HepG2 (cell line): ENCODE results near the gene MATN1. TPM values are rescaled to one million over a fixed set of nuclear protein-coding genes. Genes with fewer than 3 reads are reported as not detected.

Source experiments
- ATAC-seq: fragments of 200-7000 bp; cut with Tn5 transposase; 3 replicates; pipeline ENCODE4 v1.9.1; 2020; ENCODE audit warnings: mild to moderate bottlenecking, moderate library complexity
- BruUV-seq: library from RNA; stranded (reverse); fragments of 400-500 nt; replicated peaks from 2 replicates; lab custom pipeline; 2021; lab: Mats Ljungman, UMichigan
- CTCF ChIA-PET: fragments of 300-600 bp; formaldehyde crosslinking; extraction: SDS; loops from one replicate; lab custom pipeline; 2021; ENCODE audit warnings: low total read pairs, inconsistent platforms, low intra/inter-chr PET ratio; lab: Yijun Ruan, JAX
- POLR2A ChIA-PET: fragments of 350-600 bp; sonication (Branson Sonifier 250); formaldehyde crosslinking; loops from one replicate; lab custom pipeline; 2020; ENCODE audit warnings: antibody characterized with exemption, inconsistent platforms; lab: Yijun Ruan, JAX
- DNase-seq: peaks from one replicate; pipeline ENCODE4 v3.0.0-alpha.2; 2015; ENCODE audit warnings: low spot score
- FAIRE-seq: peaks from 3 replicates; lab custom pipeline; 2011; peaks lifted over from hg19 to GRCh38; lab: Jason Lieb, UNC
- H2AFZ ChIP-seq: one replicate; pipeline ENCODE4 v1.6.1; 2011; ENCODE audit warnings: low read length, inconsistent platforms
- H3K27ac ChIP-seq: fragments of 300-600 bp; 3 replicates; pipeline ENCODE4 v1.8.0; 2011; ENCODE audit warnings: mixed run types, mild to moderate bottlenecking, mixed read lengths, low read length, inconsistent platforms; ENCODE audit not compliant: insufficient read depth; ENCODE audit errors: extremely low read length
- H3K27me3 ChIP-seq, 2 experiments: fragments of 200-600 bp in 1 of 2; 2 replicates in 1 of 2; 3 replicates in 1 of 2; pipeline versions ENCODE4 v1.6.0 to v1.8.0; 2011; ENCODE audit warnings: low read length in 2 of 2, mild to moderate bottlenecking in 2 of 2, moderate library complexity in 2 of 2, inconsistent platforms in 1 of 2; ENCODE audit not compliant: insufficient read depth in 2 of 2, control insufficient read depth in 1 of 2
- H3K36me3 ChIP-seq, 2 experiments: fragments of 200-600 bp in 1 of 2; replicated peaks in 1 of 2; 2 replicates in 1 of 2; 3 replicates in 1 of 2; pipeline versions ENCODE4 v1.5.1 to v1.8.0; 2011; ENCODE audit warnings: low read length in 2 of 2, inconsistent platforms in 1 of 2; ENCODE audit not compliant: insufficient read depth in 2 of 2, control insufficient read depth in 1 of 2
- H3K4me1 ChIP-seq: 2 replicates; pipeline ENCODE4 v1.5.1; 2012; ENCODE audit warnings: low read length, inconsistent platforms; ENCODE audit not compliant: insufficient read depth
- H3K4me2 ChIP-seq: 2 replicates; pipeline ENCODE4 v1.6.0; 2011; ENCODE audit warnings: low read depth, low read length, inconsistent platforms
- H3K4me3 ChIP-seq, 3 experiments: fragments of 200-600 bp in 1 of 3; sonication (generic), shearing (Covaris generic) in 1 of 3; replicated peaks in 1 of 3; 2 replicates each; pipeline ENCODE4 v1.5.1; 2011 to 2016; ENCODE audit warnings: low read length in 3 of 3, inconsistent platforms in 2 of 3, low read depth in 2 of 3, mild to moderate bottlenecking in 2 of 3, control low read depth in 1 of 3, mixed read lengths in 1 of 3; ENCODE audit not compliant: insufficient read depth in 1 of 3
- H3K79me2 ChIP-seq: one replicate; pipeline ENCODE4 v1.6.1; 2011; ENCODE audit warnings: low read length, inconsistent platforms; ENCODE audit not compliant: insufficient read depth
- H3K9ac ChIP-seq: 2 replicates; pipeline ENCODE4 v1.6.0; 2011; ENCODE audit warnings: mild to moderate bottlenecking, low read depth, low read length, inconsistent platforms; ENCODE audit not compliant: insufficient read depth
- H3K9me3 ChIP-seq: 2 replicates; pipeline ENCODE4 v1.5.1; 2012; ENCODE audit warnings: mild to moderate bottlenecking, low read length
- H4K20me1 ChIP-seq: 2 replicates; pipeline ENCODE4 v1.6.0; 2011; ENCODE audit warnings: inconsistent platforms, mild to moderate bottlenecking, low read length, moderate library complexity; ENCODE audit not compliant: insufficient read depth
- DMAP1 ChIP-seq: IDR thresholded peaks from 2 replicates; pipeline ENCODE4 v1.6.1; 2016
- HNRNPL ChIP-seq: fragments of 200-400 bp; formaldehyde crosslinking; IDR thresholded peaks from 2 replicates; pipeline ENCODE4 v1.6.1; 2017; ENCODE audit warnings: mild to moderate bottlenecking, low read depth, low read length
- MED13 ChIP-seq: sonication (generic); formaldehyde crosslinking; IDR thresholded peaks from 2 replicates; pipeline ENCODE4 v1.5.0; 2020; ENCODE audit warnings: missing genetic modification reagents
- MEIS2 ChIP-seq: sonication (generic); formaldehyde crosslinking; IDR thresholded peaks from 2 replicates; pipeline ENCODE4 v1.9.0; 2021; ENCODE audit warnings: mild to moderate bottlenecking, missing genetic modification reagents
- NCOA5 ChIP-seq: sonication (generic); formaldehyde crosslinking; IDR thresholded peaks from 2 replicates; pipeline ENCODE4 v1.4.0; 2020; ENCODE audit warnings: missing genetic modification reagents
- NFE2L1 ChIP-seq: sonication (generic); formaldehyde crosslinking; IDR thresholded peaks from 2 replicates; pipeline ENCODE4 v1.4.0; 2020; ENCODE audit warnings: missing genetic modification reagents, mild to moderate bottlenecking, borderline replicate concordance
- PAF1 ChIP-seq: IDR thresholded peaks from 2 replicates; pipeline ENCODE4 v1.6.1; 2016; ENCODE audit warnings: missing genetic modification reagents, missing compliant biosample characterization
- PHF8 ChIP-seq: sonication (generic); formaldehyde crosslinking; IDR thresholded peaks from 2 replicates; pipeline ENCODE4 v1.5.0; 2020; ENCODE audit warnings: missing genetic modification reagents
- SMAD1 ChIP-seq: sonication (generic); formaldehyde crosslinking; IDR thresholded peaks from 2 replicates; pipeline ENCODE4 v1.4.0; 2020; ENCODE audit warnings: missing genetic modification reagents, low read depth, mild to moderate bottlenecking, borderline replicate concordance
- ZBTB7A ChIP-seq: sonication (generic); formaldehyde crosslinking; IDR thresholded peaks from 2 replicates; pipeline ENCODE4 v1.8.0; 2022; ENCODE audit warnings: mild to moderate bottlenecking, missing genetic modification reagents
- ZNF446 ChIP-seq: sonication (generic); formaldehyde crosslinking; IDR thresholded peaks from 2 replicates; pipeline ENCODE4 v1.5.0; 2020; ENCODE audit warnings: mild to moderate bottlenecking, missing genetic modification reagents
- ZNF605 ChIP-seq: sonication (generic); formaldehyde crosslinking; IDR thresholded peaks from 2 replicates; pipeline ENCODE4 v1.8.0; 2022; ENCODE audit warnings: mild to moderate bottlenecking, missing genetic modification reagents
- ZNF646 ChIP-seq: sonication (generic); formaldehyde crosslinking; IDR thresholded peaks from 2 replicates; pipeline ENCODE4 v1.9.0; 2021; ENCODE audit warnings: mild to moderate bottlenecking, missing genetic modification reagents
- ZNF703 ChIP-seq: sonication (generic); formaldehyde crosslinking; IDR thresholded peaks from 2 replicates; pipeline ENCODE4 v1.5.1; 2020; ENCODE audit warnings: missing genetic modification reagents, mild to moderate bottlenecking, moderate library complexity, borderline replicate concordance
- ZNF709 ChIP-seq: sonication (generic); formaldehyde crosslinking; IDR thresholded peaks from 2 replicates; pipeline ENCODE4 v1.5.0; 2020; ENCODE audit warnings: mild to moderate bottlenecking, missing genetic modification reagents
- ZNF800 ChIP-seq: sonication (generic); formaldehyde crosslinking; IDR thresholded peaks from 2 replicates; pipeline ENCODE4 v1.4.0; 2020; ENCODE audit warnings: missing genetic modification reagents
- WGBS: methylation state at CpG from one replicate; pipeline ENCODE4 v1.1.6; 2017; ENCODE audit warnings: low lambda C conversion rate; 5-methylcytosine and 5-hydroxymethylcytosine counted together
- in situ Hi-C: cut with HindIII; loops from 2 replicates; pipeline ENCODE4 v1.10.0; 2017; ENCODE audit warnings: low pct_unique_long_range_greater_than_20kb; ENCODE audit not compliant: extremely low pct_ligation_motif_present
- intact Hi-C: fragments of 100-400 bp; cut with micrococcal nuclease; formaldehyde crosslinking; loops from one replicate; pipeline ENCODE4 v1.10.0; 2022; ENCODE audit not compliant: unreplicated experiment
- polyA plus RNA-seq, 8 experiments: library from polyadenylated mRNA; depleted of rRNA in 3 of 8; stranded (reverse) in 7 of 8; unstranded in 1 of 8; fragments of >200 nt; fragmentation: Illumina TruSeq in 4 of 8; extraction: Trizol in 4 of 8; gene quantifications; 2 replicates each; pipeline versions ENCODE4 v1.2.1 to v1.2.3, GENCODE V29; 2011 to 2016; ENCODE audit warnings: low read depth in 4 of 8, missing spikeins in 1 of 8, mixed read lengths in 1 of 8; ENCODE audit not compliant: insufficient read depth in 1 of 8
- total RNA-seq, 5 experiments: library from RNA; depleted of rRNA; stranded (reverse); fragments of >200 nt; fragmentation: Illumina TruSeq; extraction: Trizol; gene quantifications; 2 replicates each; pipeline ENCODE4 v1.2.3, GENCODE V29; 2016; ENCODE audit warnings: low read depth in 1 of 5
- TF ChIP-seq, protein P1 (sequence below): IDR thresholded peaks from 2 replicates; pipeline ENCODE4 v1.6.1; 2018; ENCODE audit warnings: missing genetic modification reagents

MATN1 gene
- total and polyA plus RNA-seq, 2 of the 13 experiments (the other 11 are each of a cell fraction or from before 2014, with no cell fraction given) = 0.04 to 0.05 TPM

- intact Hi-C loops (no loop called here), in situ Hi-C loops (loop anchor here (10.0 kb wide), 1 partner anchor 1468 kb away; no protein-coding TSS in a partner anchor)
- 0 out of 5 replicates have a peak, but pooled peaks cover 0 to 4% of the 10 kb centered on the region in 2 experiments for H3K27me3 ChIP-seq
- WGBS = 5% methylated on average over 6 of the region's 6 CpGs
- no TSS peak for BruUV-seq
- H3K9ac ChIP-seq = no peak overlapping the region
- H3K79me2 ChIP-seq = no peaks in the 10 kb centered on the region
- DNase-seq (no peak), ATAC-seq (no peak), FAIRE-seq (no peak)
- CTCF ChIA-PET = no interaction called here
- H3K27ac ChIP-seq = no peak overlapping the region
- POLR2A ChIA-PET = no interaction called here
- H3K9me3 ChIP-seq = peaks cover 11% of the 10 kb centered on the region
- no peak overlapping the region for H3K4me3 ChIP-seq
- no peaks in the 10 kb centered on the region for H4K20me1 ChIP-seq
- H3K4me2 ChIP-seq = no peak overlapping the region
- H3K36me3 ChIP-seq = no peaks in the 10 kb centered on the region
- no peak overlapping the region for H2AFZ ChIP-seq
- no peaks in the 10 kb centered on the region for H3K4me1 ChIP-seq
- TF ChIP-seq ZNF800 (CRISPR knock-in tag) (no peak), ZNF605 (CRISPR knock-in tag) (no peak), ZNF703 (CRISPR knock-in tag) (no peak), PAF1 (CRISPR knock-in tag) (no peak), ZBTB7A (CRISPR knock-in tag) (no peak), MEIS2 (CRISPR knock-in tag) (no peak), NFE2L1 (CRISPR knock-in tag) (no peak), ZNF709 (CRISPR knock-in tag) (no peak), DMAP1 (CRISPR knock-in tag) (no peak), ZNF446 (CRISPR knock-in tag) (no peak), PHF8 (no peak), NCOA5 (CRISPR knock-in tag) (no peak), SMAD1 (CRISPR knock-in tag) (no peak), ZNF646 (CRISPR knock-in tag) (no peak), HNRNPL (no peak), MED13 (CRISPR knock-in tag) (no peak)
- TF ChIP-seq, protein P1, sequence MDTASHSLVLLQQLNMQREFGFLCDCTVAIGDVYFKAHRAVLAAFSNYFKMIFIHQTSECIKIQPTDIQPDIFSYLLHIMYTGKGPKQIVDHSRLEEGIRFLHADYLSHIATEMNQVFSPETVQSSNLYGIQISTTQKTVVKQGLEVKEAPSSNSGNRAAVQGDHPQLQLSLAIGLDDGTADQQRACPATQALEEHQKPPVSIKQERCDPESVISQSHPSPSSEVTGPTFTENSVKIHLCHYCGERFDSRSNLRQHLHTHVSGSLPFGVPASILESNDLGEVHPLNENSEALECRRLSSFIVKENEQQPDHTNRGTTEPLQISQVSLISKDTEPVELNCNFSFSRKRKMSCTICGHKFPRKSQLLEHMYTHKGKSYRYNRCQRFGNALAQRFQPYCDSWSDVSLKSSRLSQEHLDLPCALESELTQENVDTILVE (CRISPR knock-in tag) = no peak
Observed at GRCh38 chr1:30712583-30712982, 10.8 kb downstream of the MATN1 start.
